HG03196 (cell line): ENCODE measurements around the gene LY9.
A peak's percentile ranks its signal among the peaks of the same experiment; 100 is the strongest.

Source experiments
- ATAC-seq: cut with Tn5 transposase; IDR thresholded peaks from one replicate; pipeline ENCODE4 v1.9.1; 2021; ENCODE audit not compliant: unreplicated experiment

Gene LY9

DNA sequence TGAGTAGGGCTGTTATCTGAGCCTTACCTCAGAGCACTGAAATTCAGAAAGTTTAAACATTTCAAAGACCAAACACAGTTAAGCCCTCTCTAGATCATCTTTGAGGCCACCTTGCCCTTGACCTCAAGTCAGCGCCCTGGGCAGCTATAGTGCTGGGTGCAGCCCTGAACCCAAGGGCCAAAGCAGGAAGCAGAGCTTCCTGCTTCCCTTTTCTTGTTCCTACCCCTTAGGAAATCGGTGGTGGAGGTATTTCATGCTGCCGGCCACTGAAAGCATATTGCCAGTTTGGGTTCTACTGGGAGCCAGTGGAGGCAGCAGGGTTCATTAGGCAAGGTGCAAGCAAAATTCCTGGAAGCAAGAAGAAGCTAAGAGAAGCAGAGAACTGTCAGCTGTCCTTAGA lies 40.6 kb downstream of the LY9 start:
- ATAC-seq, result no peak

DNA sequence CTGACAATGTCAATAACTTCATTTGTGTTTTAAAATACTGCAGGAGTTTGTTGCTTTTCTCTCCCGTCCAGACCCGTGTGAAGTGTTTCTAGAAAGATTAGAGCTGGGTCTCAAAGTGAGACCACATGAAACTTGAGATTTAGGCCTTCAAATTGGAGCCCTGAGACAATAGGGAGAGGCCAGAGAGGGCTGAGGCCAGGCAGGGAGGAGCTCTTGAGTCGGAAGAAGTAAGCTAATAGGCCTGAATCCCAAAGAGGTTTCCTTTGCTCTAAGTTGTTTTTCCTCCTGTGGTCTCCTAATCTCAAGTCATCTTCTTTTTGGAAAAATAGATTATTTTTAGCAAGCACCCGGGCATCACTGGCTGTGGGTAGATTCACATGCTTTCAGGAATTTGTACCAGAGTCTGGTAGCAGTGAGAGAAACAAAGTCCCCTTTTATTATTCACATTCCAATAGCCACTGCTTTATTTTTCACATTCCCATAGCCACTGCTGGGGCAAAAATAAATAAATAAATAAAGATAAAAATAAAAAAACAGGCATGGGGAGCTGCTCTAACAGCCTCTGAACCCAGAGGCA lies 41.1 kb downstream of the LY9 start:
- no peak for ATAC-seq

DNA sequence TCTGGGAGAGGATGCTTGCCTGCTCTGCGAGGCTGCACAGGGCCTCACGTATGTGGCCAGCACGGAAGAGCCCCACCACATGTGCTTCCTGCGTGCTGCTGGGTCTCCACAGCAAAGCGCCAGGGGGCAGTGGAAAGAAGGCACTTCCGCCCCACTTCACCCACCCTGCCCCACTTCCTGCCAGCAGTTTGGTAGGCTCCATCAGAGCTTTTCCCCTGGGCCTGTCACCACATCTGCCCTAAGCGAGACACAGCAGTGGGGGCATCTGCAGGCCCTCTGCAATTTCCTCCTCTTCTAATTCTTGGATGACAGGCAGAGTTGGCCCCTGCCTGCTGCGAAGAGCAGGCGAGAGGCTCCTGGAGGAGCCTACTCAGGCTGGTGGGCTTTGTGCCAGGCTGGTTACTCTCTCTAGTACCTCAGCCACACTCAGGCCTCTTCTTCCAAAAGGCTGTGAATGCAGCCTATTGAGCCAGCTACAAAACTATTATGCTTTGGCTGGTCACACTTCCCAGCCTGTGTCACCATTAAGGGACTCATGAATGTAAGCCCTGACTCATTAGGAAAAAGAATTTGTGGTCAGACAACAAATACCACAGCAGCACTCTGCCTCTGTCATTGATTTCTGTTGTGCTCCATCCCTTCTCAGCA lies 41.7 kb downstream of the LY9 start:
- peak; percentile 69 for ATAC-seq

DNA sequence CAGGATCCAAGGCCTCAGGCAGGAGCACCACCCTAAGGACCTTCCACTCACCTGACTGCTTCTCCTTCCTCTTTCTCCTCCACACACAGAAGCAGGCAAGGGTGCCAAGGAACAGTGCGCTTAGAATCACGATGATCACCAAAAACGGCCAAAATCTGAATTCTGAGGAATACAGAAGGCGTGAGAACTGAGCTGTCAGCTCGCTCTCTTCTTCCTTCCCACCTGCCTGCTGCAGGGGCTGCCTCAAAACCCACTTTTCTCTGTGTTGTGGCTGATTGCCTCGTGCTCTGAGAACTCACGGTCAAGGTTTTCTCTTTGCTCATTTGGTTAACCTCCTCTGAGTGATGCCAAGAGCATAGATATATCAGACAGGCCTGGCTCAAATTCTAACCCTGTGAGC lies 42.9 kb downstream of the LY9 start:
- no peak for ATAC-seq

DNA sequence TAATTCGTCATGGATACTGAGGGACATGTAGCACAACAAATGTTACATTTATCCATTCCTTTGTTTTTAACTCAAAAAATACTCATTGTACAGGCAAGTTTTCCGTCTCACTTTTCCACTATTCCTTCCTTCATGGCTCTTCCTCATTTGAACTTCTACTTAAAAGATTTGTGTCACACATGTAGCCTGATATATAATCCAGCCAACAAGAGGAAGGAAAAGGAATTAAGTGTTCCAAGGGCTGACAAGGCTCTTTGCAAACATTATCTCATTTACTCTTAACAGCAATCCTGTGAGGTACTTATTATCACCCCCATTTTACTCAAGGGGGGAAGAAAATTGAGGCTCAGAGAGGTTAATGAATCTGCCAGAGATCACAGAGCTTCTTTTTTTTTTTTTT lies 43.8 kb downstream of the LY9 start:
- no peak for ATAC-seq

DNA sequence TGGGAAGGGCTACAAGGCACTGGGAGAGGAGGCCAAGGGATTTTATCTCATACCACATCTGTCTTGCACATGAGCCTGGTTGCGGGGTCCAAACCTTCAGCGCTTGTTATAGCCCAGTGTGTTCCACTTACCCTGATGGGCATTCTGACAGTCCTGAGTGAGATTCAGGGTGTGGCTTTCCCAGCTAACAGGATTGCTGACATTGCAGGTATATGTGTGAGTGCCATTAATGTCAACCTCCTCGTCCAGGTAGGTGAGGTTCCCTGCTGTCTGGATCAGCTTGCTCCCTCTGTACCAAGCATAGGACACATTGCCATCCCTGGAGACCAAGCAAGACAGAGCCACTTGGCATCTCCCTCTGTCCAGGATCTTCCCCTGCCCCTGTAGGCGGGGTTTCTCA lies 45.1 kb downstream of the LY9 start:
- no peak for ATAC-seq

DNA sequence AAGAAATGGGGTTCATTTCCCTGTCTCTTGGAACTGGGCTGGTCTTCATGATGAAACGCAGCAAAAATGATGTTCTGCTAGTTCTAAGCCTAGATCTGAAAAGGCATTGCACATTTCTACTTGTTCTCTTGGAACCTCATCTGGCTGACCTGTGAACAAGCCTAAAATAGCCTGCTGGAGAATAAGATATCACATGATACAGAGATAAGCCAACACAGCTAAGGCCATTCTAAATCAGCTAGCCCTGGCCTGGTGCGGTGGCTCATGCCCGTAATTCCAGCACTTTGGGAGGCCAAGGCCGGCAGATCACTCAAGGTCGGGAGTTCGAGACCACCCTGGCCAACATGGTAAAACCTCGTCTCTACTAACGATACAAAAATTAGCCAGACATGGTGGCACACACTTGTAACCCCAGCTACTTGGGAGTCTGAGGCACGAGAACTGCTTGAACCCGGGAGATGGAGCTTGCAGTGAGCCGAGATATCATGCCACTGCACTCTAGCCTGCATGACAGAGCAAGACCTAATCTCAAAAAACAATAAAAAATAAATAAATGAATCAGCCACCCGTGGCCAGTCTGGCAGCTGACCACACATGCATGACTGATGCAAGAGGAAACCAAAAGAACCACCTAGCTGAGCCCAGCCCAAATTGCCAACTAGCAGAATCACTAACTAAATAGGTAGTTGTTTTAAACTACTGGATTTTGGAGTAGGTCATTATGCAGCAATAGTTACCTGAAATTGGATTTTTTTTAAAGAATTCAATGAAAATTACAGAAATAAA lies 48.7 kb downstream of the LY9 start:
- no peak for ATAC-seq

DNA sequence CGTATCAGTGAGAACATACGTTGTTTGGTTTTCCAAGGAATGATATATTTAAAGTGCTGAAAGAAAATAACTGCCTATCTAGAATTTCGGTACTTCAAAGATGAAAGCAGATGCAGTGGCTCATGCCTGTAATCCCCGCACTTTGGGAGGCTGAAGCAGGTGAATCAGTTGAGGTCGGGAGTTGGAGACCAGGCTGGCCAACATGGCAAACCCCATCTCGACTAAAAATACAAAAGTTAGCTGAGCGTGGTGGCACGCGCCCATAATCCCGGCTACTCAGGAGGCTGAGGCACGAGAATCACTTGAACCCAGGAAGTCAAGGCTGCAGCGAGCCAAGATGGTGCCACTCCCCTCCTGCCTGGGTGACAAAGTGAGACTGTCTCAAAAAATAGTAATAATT lies 50.3 kb downstream of the LY9 start:
- no peak for ATAC-seq

DNA sequence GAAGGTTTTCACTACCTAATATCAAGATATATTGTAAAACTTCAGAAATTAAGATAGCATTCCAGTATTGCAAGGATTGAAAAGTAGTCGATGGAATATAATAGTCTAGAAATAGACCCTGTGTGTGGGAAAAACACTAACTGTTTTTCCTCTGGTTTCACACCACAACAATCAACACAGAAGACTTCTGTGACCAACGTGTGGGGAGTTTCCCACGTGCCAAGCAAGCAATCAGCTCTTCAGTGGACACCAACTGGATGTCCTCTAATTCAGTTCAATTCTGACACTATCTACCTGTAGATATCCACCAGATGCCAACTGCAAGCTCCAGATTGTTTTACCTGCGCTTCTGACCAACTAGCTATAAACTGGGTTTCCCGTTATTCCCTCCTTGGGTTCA lies 54.6 kb downstream of the LY9 start:
- no peak for ATAC-seq

DNA sequence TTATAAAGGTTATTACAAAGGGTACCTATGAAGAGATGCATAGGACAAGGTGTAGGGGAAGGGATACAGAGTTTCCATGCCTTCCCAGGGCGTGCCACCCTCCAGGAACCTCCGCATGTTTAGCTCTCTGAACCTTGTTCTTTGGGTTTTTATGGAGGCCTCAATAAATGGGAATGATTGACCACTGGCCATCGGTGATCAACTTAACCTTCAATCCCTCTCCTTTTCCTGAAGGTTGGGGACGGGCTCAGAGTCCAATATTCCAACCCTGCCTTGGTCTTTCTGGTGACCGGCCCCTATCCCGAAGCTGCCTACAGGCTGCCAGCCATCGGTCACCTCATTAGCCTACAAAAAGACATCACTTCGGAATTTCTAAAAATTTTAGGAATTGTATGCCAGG lies 55.0 kb downstream of the LY9 start:
- no peak for ATAC-seq

DNA sequence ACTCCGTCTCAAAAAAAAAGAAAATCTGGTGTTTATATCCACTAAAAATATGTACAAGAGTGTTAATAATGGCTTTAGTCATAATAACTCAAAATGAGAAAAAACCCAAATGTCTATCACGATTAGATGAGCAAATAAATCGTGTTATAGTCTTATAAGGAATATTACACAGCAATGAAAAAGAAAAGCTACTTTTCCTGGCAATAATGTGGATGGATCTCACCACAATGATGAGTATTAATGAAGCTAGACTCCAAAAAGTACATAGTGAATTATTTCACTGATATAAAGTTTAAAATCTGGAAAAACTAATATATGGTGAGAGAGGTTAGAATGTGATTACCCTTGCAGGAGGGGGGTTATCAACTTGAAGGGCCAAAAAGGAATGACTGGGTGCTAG lies 57.0 kb downstream of the LY9 start:
- no peak for ATAC-seq

DNA sequence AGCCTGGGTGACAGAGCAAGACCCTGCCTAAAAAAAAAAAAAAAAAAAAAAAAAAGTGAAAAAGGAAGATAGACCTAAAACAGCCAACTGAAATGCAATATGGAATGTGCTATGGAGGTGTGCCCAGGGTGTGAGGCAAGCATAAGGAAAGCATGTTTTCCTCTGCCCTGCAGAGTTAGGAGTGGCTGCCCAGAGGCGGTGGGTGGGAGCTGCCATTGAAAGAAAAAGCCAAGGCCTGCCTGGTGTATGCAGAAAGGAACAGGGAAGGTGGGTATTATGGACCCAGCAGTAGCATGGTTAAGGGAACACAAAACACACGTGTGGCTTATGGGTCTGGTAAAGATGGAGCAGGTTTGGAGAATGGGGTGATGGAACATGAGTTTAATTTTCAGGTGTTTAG lies 57.8 kb downstream of the LY9 start:
- no peak for ATAC-seq

DNA sequence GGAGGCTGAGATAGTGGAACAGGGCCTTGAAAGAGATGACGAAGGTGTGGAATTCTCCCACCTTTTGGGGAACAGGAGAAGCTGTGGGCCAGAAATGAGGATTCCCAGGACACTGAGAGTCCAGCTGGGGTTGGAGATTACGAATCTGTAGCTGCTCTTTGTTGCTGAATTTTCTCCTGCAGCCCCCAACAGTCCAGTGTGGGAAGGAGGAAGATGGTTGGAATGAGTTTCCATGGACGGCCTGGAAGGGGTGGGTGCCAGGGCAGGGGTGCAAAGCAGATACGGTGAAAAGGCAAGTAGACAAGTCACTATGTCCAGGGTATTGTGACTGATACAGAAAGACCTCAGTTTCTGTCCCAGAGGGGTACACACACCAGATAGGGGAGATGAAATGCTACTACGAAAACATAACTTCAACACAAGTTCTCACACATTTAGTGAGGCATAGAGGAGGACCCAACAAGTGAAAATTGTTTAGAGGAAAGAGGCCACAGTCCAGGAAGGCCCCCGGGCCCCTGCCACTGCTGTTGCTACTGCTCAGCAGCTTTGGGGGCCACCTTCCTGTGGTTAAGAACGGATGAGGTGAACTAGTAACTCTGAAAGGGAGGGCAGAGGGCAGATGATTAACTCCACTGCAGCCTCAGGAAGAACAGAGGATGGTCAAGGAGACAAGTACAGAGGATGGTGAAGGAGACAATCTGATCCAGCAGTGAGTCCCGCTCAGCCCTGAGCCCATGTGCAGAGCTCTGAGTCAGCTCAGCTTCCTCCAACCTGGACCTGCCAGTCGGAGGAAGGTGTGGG lies 59.4 kb downstream of the LY9 start:
- ATAC-seq, result peak; percentile 78

DNA sequence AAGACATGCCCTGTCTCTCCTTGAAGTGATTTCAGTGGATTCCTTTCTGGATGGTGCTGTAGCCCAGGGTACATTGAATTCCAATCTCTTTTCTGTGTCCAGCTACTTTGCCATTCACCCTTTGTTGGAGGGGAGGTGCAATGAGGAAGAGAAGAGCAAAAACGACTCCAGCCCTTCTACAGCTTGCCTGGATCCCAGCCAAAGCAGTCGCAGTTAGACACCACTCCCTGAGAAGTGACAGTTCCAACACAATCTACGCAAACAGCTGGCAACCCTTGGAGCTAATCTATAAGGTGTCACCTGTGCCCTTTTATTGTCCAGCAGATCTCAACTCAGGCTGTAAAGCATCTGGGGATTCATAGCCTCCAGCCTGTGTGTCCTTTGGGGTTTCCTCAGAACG lies 62.1 kb downstream of the LY9 start:
- ATAC-seq, result no peak

DNA sequence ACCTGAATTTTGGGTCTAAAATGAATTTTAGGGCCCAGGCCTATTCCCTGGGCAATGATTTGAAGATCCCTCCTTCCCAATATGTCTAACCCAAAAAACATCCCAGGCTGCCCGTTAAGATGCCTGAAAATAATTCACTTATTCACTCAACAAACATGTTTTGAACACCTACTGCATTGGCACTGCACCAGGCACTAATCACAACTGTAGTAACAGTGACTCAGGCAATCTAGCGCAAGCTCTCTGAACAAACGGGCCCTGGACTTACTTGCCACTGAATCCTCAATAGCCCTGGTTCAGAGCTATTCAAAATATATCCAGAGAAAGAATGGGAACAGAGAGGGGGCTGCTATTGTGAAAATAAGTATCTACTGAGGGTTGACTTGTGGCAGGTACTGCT lies 62.5 kb downstream of the LY9 start:
- no peak for ATAC-seq

DNA sequence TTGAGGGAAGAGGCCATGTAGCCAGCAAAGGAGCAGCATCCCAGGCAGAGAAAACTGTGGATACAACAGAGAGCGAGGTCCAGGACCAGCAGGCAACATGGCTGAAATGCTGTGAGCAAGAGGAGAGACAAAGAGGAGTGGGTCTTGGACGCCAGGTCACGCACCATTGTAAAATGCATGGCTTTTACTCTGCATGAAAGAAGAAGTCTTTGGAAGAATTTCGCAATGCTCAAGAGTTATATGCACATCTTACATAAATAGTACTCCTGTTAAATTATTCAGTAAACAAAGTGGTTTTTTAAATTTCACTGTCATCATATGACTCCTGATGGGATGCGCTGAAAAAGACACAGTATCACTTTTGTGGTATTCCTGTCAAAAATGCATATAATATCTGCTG lies 63.2 kb downstream of the LY9 start:
- ATAC-seq, result no peak

DNA sequence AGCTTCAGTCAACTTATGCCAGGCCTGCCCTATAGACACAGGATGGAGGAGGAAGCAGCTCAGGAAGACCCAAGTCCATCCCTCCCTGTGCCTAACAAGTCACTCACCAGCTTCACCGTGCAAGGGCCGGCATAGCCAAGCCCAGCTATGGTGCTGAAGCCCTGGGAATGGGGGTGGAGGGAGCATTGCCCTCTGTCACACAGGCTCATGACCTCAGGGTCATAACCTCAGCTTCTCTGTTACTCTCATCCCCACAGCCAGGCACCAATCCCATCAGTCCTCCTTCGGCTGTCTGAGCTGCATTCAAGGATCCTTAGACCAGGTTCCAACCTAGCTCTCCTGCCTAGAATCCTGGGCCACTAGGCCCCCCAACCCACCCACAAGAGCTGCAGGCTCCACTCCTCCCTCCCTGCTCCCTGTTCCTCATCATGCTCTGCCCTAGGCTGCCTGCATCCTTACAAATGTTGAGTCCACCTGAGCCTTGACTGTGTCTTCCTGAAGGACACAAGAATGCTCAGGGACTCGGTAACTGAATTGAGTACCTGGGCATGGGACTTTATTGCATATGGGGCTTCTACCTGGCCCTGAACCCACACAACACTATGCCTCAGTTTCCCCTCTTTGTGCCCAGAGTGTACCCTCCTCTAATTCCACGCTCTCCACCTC lies 65.0 kb downstream of the LY9 start:
- ATAC-seq, result no peak

DNA sequence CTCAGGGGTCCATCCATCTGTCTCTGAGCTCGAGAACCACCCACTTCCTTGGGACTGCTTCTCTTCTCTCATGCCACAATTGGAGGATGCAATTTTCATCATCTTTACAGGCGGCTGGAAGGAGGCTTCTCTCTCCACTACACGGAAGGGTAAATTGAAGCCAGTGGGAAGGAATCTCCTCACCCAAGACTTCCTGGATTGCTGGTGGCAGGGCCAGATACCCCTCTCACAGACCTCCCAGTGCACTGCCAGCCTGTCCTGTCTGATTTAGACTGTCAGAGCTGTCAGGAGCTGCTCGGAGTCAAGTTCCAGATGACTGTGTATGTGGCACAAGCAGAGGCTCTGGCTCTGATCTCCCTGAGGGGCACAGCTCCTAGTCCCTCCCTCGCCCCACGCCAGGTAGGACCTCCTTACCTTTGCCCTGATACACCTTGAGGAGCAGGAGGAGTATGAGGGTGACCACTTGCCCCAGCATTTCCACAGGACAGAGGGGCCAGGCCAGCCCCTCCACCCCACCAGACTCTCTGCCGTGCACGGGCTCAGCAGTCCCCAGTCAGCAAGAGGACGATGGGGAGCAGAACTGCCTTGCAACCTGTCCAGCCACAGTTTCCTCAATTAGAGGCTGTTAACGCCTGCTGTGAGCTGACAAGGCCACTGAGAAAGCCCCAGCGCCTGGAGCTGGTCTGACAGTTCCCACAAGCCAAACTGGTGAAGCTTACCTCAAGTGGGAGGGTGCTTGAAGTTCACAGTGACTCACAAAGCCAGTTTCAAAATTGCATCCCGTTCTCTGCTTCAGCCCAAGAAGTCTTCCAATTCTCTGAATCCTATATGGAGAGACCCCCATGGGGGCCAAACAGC lies 66.5 kb downstream of the LY9 start, which contains the start of gene CD244:
TSS of gene CD244 (minus strand) at position 685 of the 858 bp plus-strand sequence. CDS start at position 475, 210 bp downstream.
- peak; percentile 73 for ATAC-seq

DNA sequence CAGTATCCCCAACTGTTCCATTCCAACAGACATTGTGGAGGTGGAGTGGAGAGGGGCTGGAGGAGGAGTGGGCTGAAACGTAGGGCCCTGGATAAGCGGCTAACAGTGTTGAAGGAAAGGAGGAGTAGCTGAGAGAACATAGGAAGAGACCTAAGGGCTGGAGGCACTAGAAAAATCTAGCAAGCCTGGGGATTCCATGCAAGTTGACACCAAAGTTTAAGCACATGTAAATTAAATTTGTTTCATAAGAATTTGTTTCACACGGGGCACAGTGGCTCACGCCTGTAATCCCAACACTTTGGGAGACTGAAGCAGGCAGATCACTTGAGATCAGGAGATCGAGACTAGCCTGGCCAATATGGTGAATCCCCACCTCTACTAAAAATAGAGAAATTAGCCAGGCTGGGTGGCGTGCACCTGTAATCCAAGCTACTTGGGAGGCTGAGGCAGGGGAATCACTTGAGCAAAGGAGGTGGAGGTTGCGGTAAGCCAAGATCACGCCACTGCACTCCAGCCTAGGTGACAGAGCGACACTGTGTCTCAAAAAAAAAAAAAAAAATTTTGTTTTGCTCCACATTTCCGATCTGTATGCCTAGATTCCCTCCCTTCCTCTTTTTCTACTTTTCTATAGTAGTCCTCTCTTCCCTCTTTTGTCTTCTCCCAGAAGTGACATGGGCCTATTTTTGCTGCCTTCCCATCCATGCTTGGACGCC lies 67.2 kb downstream of the LY9 start:
- no peak for ATAC-seq

DNA sequence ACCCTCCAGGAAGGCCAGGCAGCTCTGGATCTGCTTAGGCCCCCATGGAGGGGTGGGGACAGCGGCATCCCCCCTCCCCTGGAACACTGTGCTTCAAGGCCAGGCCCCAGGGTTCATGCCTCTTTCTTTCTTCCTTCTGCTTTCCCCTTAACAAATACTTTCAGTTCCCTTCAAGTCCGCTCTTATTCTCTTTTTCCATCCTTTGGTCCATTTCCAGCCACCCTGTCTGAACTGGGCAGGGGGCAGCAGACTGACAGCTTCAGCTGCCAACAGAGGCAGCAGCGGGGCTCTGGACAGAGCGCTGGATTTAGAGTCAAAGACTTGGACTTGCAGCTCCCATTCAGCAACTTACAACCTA lies 67.8 kb downstream of the LY9 start:
- ATAC-seq, result no peak
